ENCODE results near the gene KAT14.
"Not testable (repeated sequence)": the region's sequence is repeated elsewhere in the genome, so short reads cannot be mapped to it uniquely, and the experiment has no call there.

The KAT14 gene

GRCh38 chr20:18101125-18101810 is 36.4 kb upstream of the KAT14 start:
- no peak for DNase-seq (ENCODE audit: low spot score)
- no peak for ATAC-seq (ENCODE audit: low read depth)
- Histone ChIP-seq H3K27me3 (ENCODE audit: insufficient read depth, poor library complexity, severe bottlenecking) (no peaks in the 10 kb centered on the region), H3K4me3 (ENCODE audit: severe bottlenecking) (no peak overlapping the region), H3K4me1 (ENCODE audit: insufficient read depth, poor library complexity, severe bottlenecking) (no peaks in the 10 kb centered on the region), H3K27ac (ENCODE audit: poor library complexity, severe bottlenecking) (no peak overlapping the region), H3K9me3 (ENCODE audit: severe bottlenecking) (no peaks in the 10 kb centered on the region), H3K36me3 (ENCODE audit: low read depth) (no peaks in the 10 kb centered on the region)
- TF ChIP-seq, protein P1, sequence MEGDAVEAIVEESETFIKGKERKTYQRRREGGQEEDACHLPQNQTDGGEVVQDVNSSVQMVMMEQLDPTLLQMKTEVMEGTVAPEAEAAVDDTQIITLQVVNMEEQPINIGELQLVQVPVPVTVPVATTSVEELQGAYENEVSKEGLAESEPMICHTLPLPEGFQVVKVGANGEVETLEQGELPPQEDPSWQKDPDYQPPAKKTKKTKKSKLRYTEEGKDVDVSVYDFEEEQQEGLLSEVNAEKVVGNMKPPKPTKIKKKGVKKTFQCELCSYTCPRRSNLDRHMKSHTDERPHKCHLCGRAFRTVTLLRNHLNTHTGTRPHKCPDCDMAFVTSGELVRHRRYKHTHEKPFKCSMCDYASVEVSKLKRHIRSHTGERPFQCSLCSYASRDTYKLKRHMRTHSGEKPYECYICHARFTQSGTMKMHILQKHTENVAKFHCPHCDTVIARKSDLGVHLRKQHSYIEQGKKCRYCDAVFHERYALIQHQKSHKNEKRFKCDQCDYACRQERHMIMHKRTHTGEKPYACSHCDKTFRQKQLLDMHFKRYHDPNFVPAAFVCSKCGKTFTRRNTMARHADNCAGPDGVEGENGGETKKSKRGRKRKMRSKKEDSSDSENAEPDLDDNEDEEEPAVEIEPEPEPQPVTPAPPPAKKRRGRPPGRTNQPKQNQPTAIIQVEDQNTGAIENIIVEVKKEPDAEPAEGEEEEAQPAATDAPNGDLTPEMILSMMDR (IDR thresholded peaks at IDR 0.05; ENCODE audit: poor library complexity, severe bottlenecking): no peak

DNA sequence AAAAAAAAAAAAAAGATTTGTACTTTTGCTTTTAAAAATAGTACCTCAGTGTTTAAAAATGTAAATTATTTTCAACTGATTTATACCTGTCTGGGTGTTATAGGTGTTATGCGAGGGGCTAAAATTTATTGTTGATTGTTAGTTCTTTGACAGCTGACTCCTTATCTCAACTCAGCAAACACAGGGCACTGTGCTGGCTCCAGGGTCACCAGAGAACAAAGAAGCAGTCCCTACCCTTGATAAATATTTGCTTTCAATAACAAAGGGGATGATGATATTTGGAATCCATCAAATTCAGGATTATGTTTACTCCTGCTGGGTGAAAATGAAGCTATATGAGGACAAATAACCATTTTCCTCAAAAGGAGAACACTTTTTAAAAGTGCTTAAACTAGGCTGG is 34.2 kb upstream of the KAT14 start:
- ATAC-seq (ENCODE audit: low read depth) (no peak), DNase-seq (ENCODE audit: low spot score) (no peak)
- Histone ChIP-seq H3K27ac (ENCODE audit: poor library complexity, severe bottlenecking) (no peak overlapping the region), H3K9me3 (ENCODE audit: severe bottlenecking) (no peaks in the 10 kb centered on the region), H3K4me3 (ENCODE audit: severe bottlenecking) (no peak overlapping the region), H3K36me3 (ENCODE audit: low read depth) (no peaks in the 10 kb centered on the region), H3K4me1 (ENCODE audit: insufficient read depth, poor library complexity, severe bottlenecking) (no peaks in the 10 kb centered on the region), H3K27me3 (ENCODE audit: insufficient read depth, poor library complexity, severe bottlenecking) (no peaks in the 10 kb centered on the region)
- TF ChIP-seq, protein P1 (IDR thresholded peaks at IDR 0.05; ENCODE audit: poor library complexity, severe bottlenecking): no peak

DNA sequence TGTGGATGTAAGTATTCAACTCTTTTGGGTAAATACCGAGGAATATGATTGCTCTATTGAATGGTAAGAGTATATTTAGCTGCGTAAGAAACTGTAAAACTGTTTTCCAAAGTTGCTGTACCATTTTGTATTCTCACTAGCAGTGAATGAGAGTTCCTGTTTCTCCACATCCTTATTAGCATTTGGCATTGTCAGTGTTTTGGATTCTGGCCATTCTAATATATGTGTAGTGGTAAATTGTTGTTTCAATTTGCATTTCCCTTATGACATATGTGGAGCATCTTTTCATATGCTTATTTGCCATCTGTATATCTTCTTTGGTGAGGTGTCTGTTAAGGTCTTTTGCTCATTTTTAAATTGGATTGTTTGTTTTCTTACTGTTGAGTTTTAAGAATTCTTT is 29.3 kb upstream of the KAT14 start:
- no peak for DNase-seq (ENCODE audit: low spot score)
- Histone ChIP-seq H3K36me3 (ENCODE audit: low read depth) (no peaks in the 10 kb centered on the region), H3K9me3 (ENCODE audit: severe bottlenecking) (no peaks in the 10 kb centered on the region), H3K4me1 (ENCODE audit: insufficient read depth, poor library complexity, severe bottlenecking) (no peaks in the 10 kb centered on the region), H3K27me3 (ENCODE audit: insufficient read depth, poor library complexity, severe bottlenecking) (no peaks in the 10 kb centered on the region), H3K27ac (ENCODE audit: poor library complexity, severe bottlenecking) (no peak overlapping the region), H3K4me3 (ENCODE audit: severe bottlenecking) (no peak overlapping the region)
- TF ChIP-seq, protein P1 (IDR thresholded peaks at IDR 0.05; ENCODE audit: poor library complexity, severe bottlenecking): no peak
- ATAC-seq (ENCODE audit: low read depth): no peak

- H3K36me3 ChIP-seq (ENCODE audit: low read depth); H3K4me3 ChIP-seq (ENCODE audit: severe bottlenecking); H3K9me3 ChIP-seq (ENCODE audit: severe bottlenecking); H3K4me1 ChIP-seq (ENCODE audit: insufficient read depth, poor library complexity, severe bottlenecking); H3K27ac ChIP-seq (ENCODE audit: poor library complexity, severe bottlenecking); H3K27me3 ChIP-seq (ENCODE audit: insufficient read depth, poor library complexity, severe bottlenecking); DNase-seq (ENCODE audit: low spot score); ATAC-seq (ENCODE audit: low read depth): not testable (repeated sequence)
These were observed 9.1 kb upstream of the KAT14 start for GRCh38 chr20:18128574-18128973.

GRCh38 chr20:18132663-18133062 is 5.0 kb upstream of the KAT14 start:
- no peak for ATAC-seq (ENCODE audit: low read depth)
- no peaks in the 10 kb centered on the region for H3K36me3 ChIP-seq (ENCODE audit: low read depth)
- TF ChIP-seq, protein P1 (IDR thresholded peaks at IDR 0.05; ENCODE audit: poor library complexity, severe bottlenecking): no peak

More at GRCh38 chr20:18132663-18133062, 5.0 kb upstream of the KAT14 start:
- Histone ChIP-seq H3K4me3 (ENCODE audit: severe bottlenecking) (no peak overlapping the region), H3K27ac (ENCODE audit: poor library complexity, severe bottlenecking) (no peak overlapping the region), H3K9me3 (ENCODE audit: severe bottlenecking) (no peaks in the 10 kb centered on the region), H3K27me3 (ENCODE audit: insufficient read depth, poor library complexity, severe bottlenecking) (no peaks in the 10 kb centered on the region), H3K4me1 (ENCODE audit: insufficient read depth, poor library complexity, severe bottlenecking) (no peaks in the 10 kb centered on the region)
- DNase-seq (ENCODE audit: low spot score): no peak
